ENCODE data around the gene ANP32D. TPM values are rescaled to one million over a fixed set of nuclear protein-coding genes. Genes with fewer than 3 reads are reported as not detected.
"Not testable (repeated sequence)": the region's sequence is repeated elsewhere in the genome, so short reads cannot be mapped to it uniquely, and the experiment has no call there.

Gene ANP32D
- total RNA-seq, 1 donor from 2014 or later, result not detected

DNA sequence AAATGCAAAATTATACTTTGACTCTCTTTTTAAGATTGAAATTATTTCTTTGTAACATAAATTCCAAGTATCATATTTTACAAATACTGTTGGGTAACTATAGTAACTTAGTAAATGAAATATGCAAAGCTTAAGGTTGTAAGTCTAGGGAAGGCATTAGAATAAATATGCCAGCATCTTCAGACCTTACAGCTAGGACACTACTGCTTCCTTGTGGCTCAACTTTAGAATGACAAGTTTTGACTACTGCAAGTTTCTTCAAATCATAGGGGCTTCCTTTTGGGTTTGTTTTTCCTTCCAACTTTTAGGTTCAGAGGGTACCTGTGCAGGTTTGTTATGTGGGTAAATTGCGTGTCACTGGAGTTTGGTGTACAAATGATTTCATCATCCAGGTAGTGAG, 17.7 kb upstream of the ANP32D start:
- TF ChIP-seq, protein P1, sequence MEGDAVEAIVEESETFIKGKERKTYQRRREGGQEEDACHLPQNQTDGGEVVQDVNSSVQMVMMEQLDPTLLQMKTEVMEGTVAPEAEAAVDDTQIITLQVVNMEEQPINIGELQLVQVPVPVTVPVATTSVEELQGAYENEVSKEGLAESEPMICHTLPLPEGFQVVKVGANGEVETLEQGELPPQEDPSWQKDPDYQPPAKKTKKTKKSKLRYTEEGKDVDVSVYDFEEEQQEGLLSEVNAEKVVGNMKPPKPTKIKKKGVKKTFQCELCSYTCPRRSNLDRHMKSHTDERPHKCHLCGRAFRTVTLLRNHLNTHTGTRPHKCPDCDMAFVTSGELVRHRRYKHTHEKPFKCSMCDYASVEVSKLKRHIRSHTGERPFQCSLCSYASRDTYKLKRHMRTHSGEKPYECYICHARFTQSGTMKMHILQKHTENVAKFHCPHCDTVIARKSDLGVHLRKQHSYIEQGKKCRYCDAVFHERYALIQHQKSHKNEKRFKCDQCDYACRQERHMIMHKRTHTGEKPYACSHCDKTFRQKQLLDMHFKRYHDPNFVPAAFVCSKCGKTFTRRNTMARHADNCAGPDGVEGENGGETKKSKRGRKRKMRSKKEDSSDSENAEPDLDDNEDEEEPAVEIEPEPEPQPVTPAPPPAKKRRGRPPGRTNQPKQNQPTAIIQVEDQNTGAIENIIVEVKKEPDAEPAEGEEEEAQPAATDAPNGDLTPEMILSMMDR (IDR thresholded peaks at IDR 0.05; ENCODE audit: unreplicated experiment), result no peak
- peaks cover 6% of the 10 kb centered on the region for H3K9me3 Mint-ChIP-seq (ENCODE audit: unreplicated experiment)
- no peak overlapping the region for H3K4me3 Mint-ChIP-seq (ENCODE audit: unreplicated experiment)
- DNase-seq (ENCODE audit: low spot score), result no peak
- H3K27me3 Mint-ChIP-seq (ENCODE audit: unreplicated experiment), result no peaks in the 10 kb centered on the region
- no peak overlapping the region for H3K27ac Mint-ChIP-seq (ENCODE audit: unreplicated experiment)
- H3K36me3 Mint-ChIP-seq (ENCODE audit: low read depth, unreplicated experiment), result peaks cover 5% of the 10 kb centered on the region
- H3K4me1 Mint-ChIP-seq (ENCODE audit: unreplicated experiment), result peaks cover 6% of the 10 kb centered on the region

DNA sequence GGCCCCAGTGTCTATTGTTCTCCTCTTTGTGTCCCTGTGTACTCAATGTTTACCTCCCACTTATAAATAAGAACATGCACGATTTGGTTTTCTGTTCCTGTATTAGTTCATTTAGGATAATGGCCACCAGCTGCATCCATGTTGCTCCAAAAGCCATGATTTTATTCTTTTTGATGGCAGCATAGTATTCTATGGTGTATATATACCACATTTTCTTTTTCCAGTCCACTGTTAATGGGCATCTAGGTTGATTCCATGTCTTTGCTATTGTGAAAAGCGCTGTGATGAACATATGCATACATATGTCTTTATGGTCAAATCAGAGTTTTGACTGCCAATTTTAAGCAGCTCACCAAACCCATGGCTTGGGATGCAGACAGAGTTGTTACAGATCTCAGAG, 17.2 kb upstream of the ANP32D start:
- Mint-ChIP-seq H3K4me3 (ENCODE audit: unreplicated experiment) (no peak overlapping the region), H3K4me1 (ENCODE audit: unreplicated experiment) (peaks cover 6% of the 10 kb centered on the region), H3K9me3 (ENCODE audit: unreplicated experiment) (peaks cover 2% of the 10 kb centered on the region), H3K36me3 (ENCODE audit: low read depth, unreplicated experiment) (peaks cover 1% of the 10 kb centered on the region), H3K27ac (ENCODE audit: unreplicated experiment) (no peak overlapping the region), H3K27me3 (ENCODE audit: unreplicated experiment) (no peaks in the 10 kb centered on the region)
- TF ChIP-seq, protein P1 (IDR thresholded peaks at IDR 0.05; ENCODE audit: unreplicated experiment), result no peak
- DNase-seq (ENCODE audit: low spot score), result no peak

DNA sequence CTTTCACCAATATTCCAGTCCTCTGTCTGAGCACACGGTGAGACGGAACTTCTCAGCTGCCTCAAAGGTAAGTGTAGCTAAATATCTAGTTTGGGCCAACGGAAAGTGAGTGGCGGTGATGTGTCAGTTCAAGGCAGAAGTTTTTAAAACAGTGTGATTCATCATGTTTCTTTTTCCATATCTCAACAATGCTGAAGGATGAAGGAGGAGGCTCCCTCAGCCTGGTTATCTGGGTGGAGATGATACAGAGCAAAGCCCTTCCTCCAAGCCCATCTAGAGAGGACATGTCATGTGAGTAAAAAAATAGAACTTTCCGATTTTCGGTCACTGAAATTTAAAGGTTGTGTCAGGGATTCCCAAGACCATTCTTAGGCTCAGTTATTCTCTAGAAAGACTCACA, 13.1 kb upstream of the ANP32D start:
- H3K4me1 Mint-ChIP-seq (ENCODE audit: unreplicated experiment), result peaks cover 6% of the 10 kb centered on the region
- H3K4me3 Mint-ChIP-seq (ENCODE audit: unreplicated experiment), result no peak overlapping the region
- H3K27ac Mint-ChIP-seq (ENCODE audit: unreplicated experiment), result no peak overlapping the region
- TF ChIP-seq, protein P1 (IDR thresholded peaks at IDR 0.05; ENCODE audit: unreplicated experiment), result no peak
- H3K9me3 Mint-ChIP-seq (ENCODE audit: unreplicated experiment), result no peaks in the 10 kb centered on the region
- peaks cover 2% of the 10 kb centered on the region for H3K27me3 Mint-ChIP-seq (ENCODE audit: unreplicated experiment)
- DNase-seq (ENCODE audit: low spot score), result no peak
- no peaks in the 10 kb centered on the region for H3K36me3 Mint-ChIP-seq (ENCODE audit: low read depth, unreplicated experiment)

DNA sequence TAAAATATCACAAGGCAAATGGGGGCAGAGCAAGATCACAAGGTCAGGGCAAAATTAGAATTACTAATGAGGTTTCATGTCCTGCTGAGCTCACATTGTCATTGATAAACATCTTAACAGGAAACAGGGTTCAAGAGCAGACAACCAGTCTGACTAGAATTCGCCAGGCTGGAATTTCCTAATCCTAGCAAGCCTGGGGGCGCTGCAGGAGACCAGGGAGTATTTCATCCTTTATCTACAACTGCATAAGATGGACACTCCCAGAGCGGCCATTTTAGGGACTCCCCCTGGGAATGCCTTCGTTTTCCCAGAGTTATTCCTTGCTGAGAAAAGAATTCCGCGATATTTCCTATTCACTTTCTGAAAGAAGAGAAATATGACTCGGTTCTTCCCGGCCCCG, 3.3 kb upstream of the ANP32D start:
- DNase-seq (ENCODE audit: low spot score); H3K4me1 Mint-ChIP-seq (ENCODE audit: unreplicated experiment); H3K27me3 Mint-ChIP-seq (ENCODE audit: unreplicated experiment); H3K27ac Mint-ChIP-seq (ENCODE audit: unreplicated experiment): not testable (repeated sequence)
- Mint-ChIP-seq H3K9me3 (ENCODE audit: unreplicated experiment) (peaks cover 10% of the 10 kb centered on the region), H3K4me3 (ENCODE audit: unreplicated experiment) (peak overlapping the region; percentile 57), H3K36me3 (ENCODE audit: low read depth, unreplicated experiment) (peaks cover 27% of the 10 kb centered on the region)

DNA sequence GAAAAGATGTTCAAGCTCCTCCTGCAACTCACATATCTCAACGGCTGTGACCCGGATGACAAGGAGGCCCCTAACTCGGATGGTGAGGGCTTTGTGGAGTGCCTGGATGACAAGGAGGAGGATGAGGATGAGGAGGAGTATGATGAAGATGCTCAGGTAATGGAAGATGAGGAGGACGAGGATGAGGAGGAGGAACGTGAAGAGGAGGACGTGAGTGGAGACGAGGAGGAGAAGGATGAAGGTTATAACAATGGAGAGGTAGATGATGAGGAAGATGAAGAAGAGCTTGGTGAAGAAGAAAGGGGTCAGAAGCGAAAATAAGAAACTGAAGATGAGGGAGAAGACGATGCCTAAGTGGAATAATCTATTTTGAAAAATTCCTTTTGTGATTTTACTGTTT, 702 bp downstream of the ANP32D start:
- no peak for DNase-seq (ENCODE audit: low spot score)
- TF ChIP-seq, protein P1 (IDR thresholded peaks at IDR 0.05; ENCODE audit: unreplicated experiment), result no peak
- no peak overlapping the region for H3K27ac Mint-ChIP-seq (ENCODE audit: unreplicated experiment)
- H3K9me3 Mint-ChIP-seq (ENCODE audit: unreplicated experiment), result peaks cover 10% of the 10 kb centered on the region
- H3K4me1 Mint-ChIP-seq (ENCODE audit: unreplicated experiment), result no peaks in the 10 kb centered on the region
- H3K36me3 Mint-ChIP-seq (ENCODE audit: low read depth, unreplicated experiment), result peaks cover 25% of the 10 kb centered on the region
- H3K4me3 Mint-ChIP-seq (ENCODE audit: unreplicated experiment), result no peak overlapping the region
- H3K27me3 Mint-ChIP-seq (ENCODE audit: unreplicated experiment), result peaks cover 3% of the 10 kb centered on the region

DNA sequence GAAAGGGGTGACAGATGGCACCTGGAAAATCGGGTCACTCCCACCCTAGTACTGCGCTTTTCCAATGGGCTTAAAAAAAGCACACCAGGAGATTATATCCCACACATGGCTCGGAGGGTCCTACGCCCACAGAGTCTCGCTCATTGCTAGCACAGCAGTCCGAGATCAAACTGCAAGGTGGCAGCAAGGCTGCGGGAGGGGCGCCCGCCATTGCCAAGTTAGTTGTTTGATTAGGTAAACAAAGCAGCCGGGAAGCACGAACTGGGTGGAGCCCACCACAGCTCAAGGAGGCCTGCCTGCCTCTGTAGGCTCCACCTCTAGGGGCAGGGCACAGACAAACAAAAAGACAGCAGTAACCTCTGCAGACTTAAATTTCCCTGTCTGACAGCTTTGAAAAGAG, 2.1 kb downstream of the ANP32D start:
- Mint-ChIP-seq H3K36me3 (ENCODE audit: low read depth, unreplicated experiment) (peaks cover 19% of the 10 kb centered on the region), H3K9me3 (ENCODE audit: unreplicated experiment) (peaks cover 10% of the 10 kb centered on the region)
- H3K4me3 Mint-ChIP-seq (ENCODE audit: unreplicated experiment); H3K27ac Mint-ChIP-seq (ENCODE audit: unreplicated experiment); H3K4me1 Mint-ChIP-seq (ENCODE audit: unreplicated experiment); DNase-seq (ENCODE audit: low spot score); H3K27me3 Mint-ChIP-seq (ENCODE audit: unreplicated experiment): not testable (repeated sequence)
